Ishikawa (cell line): ENCODE data around the gene ZXDC.

Experiments used
- CEBPB ChIP-seq: IDR thresholded peaks from 2 replicates; pipeline ENCODE4 v1.6.1; 2012
- CREB1 ChIP-seq: IDR thresholded peaks from 2 replicates; pipeline ENCODE4 v1.6.1; 2012; ENCODE audit warnings: low read depth
- EGR1 ChIP-seq: IDR thresholded peaks from 2 replicates; pipeline ENCODE4 v1.6.1; 2012
- EP300 ChIP-seq: IDR thresholded peaks from 2 replicates; pipeline ENCODE4 v1.6.1; 2012; ENCODE audit warnings: borderline replicate concordance
- FOXM1 ChIP-seq: IDR thresholded peaks from 2 replicates; pipeline ENCODE4 v1.6.1; 2012; ENCODE audit warnings: low read depth, borderline replicate concordance
- MAX ChIP-seq: IDR thresholded peaks from 2 replicates; pipeline ENCODE4 v1.6.1; 2012
- NFIC ChIP-seq: IDR thresholded peaks from 2 replicates; pipeline ENCODE4 v1.6.1; 2012
- RAD21 ChIP-seq: IDR thresholded peaks from 2 replicates; pipeline ENCODE4 v1.6.1; 2012; ENCODE audit warnings: low read depth
- REST ChIP-seq: IDR thresholded peaks from 2 replicates; pipeline ENCODE4 v1.6.1; 2012; ENCODE audit warnings: low read depth, mild to moderate bottlenecking
- TAF1 ChIP-seq: IDR thresholded peaks from 2 replicates; pipeline ENCODE4 v1.6.1; 2012; ENCODE audit warnings: low read depth, mild to moderate bottlenecking
- TCF12 ChIP-seq: IDR thresholded peaks from 2 replicates; pipeline ENCODE4 v1.6.1; 2012; ENCODE audit warnings: low read depth
- TEAD4 ChIP-seq: IDR thresholded peaks from 2 replicates; pipeline ENCODE4 v1.6.1; 2012
- YY1 ChIP-seq: IDR thresholded peaks from 2 replicates; pipeline ENCODE4 v1.6.1; 2012; ENCODE audit warnings: low read depth
- TF ChIP-seq, protein P1 (sequence below): IDR thresholded peaks from 2 replicates; pipeline ENCODE4 v1.6.1; 2012

GRCh38 chr3:126398423-126399350 lies 77.0 kb downstream of the ZXDC start:
- TF ChIP-seq YY1 (no peak), NFIC (no peak), TEAD4 (no peak), RAD21 (no peak), EGR1 (no peak), REST (no peak), EP300 (no peak), CREB1 (no peak), CEBPB (no peak), MAX (no peak), TAF1 (no peak), FOXM1 (no peak), TCF12 (no peak)
- TF ChIP-seq, protein P1, sequence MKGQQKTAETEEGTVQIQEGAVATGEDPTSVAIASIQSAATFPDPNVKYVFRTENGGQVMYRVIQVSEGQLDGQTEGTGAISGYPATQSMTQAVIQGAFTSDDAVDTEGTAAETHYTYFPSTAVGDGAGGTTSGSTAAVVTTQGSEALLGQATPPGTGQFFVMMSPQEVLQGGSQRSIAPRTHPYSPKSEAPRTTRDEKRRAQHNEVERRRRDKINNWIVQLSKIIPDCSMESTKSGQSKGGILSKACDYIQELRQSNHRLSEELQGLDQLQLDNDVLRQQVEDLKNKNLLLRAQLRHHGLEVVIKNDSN, result no peak
